K562 (cell line): Measurements from ENCODE around the gene INO80D. TPM values are rescaled to one million over a fixed set of nuclear protein-coding genes. Genes with fewer than 3 reads are reported as not detected.
"Not testable (repeated sequence)": the region's sequence is repeated elsewhere in the genome, so short reads cannot be mapped to it uniquely, and the experiment has no call there.

Source experiments
- ATAC-seq: fragments of 200-7000 bp; cut with Tn5 transposase; 3 replicates; pipeline ENCODE4 v1.9.1; 2020; ENCODE audit warnings: moderate library complexity
- BruUV-seq: library from RNA; stranded (reverse); fragments of 400-500 nt; replicated peaks from 2 replicates; lab custom pipeline; 2021; lab: Mats Ljungman, UMichigan
- CTCF ChIA-PET: fragments of 300-600 bp; formaldehyde crosslinking; extraction: SDS; loops from one replicate; lab custom pipeline; 2021; ENCODE audit warnings: low intra/inter-chr PET ratio; lab: Yijun Ruan, JAX
- POLR2A ChIA-PET: fragments of 300-600, 350-650 bp; sonication (Branson Sonifier 250); formaldehyde crosslinking; extraction: SDS; loops from one replicate; lab custom pipeline; 2021; ENCODE audit warnings: antibody characterized with exemption, inconsistent platforms; lab: Yijun Ruan, JAX
- DNase-seq, 4 experiments: peaks; one replicate each; pipeline versions ENCODE4 v3.0.0 to v3.0.0-alpha.2; 2011 to 2018; ENCODE audit warnings: low spot score in 3 of 4, mixed read lengths in 3 of 4; ENCODE audit errors: extremely low read depth in 1 of 4
- FAIRE-seq: peaks from 2 replicates; lab custom pipeline; 2011; peaks lifted over from hg19 to GRCh38; lab: Jason Lieb, UNC
- H2AFZ ChIP-seq: 2 replicates; pipeline ENCODE4 v1.6.0; 2011; ENCODE audit warnings: low read depth, low read length, control low read depth, inconsistent platforms
- H3K27ac ChIP-seq: fragments of 200-600 bp; 3 replicates; pipeline ENCODE4 v1.8.0; 2011; ENCODE audit warnings: low read depth, mild to moderate bottlenecking, control low read depth, inconsistent platforms, low read length, moderate library complexity, mixed read lengths; ENCODE audit errors: extremely low read depth
- H3K27me3 ChIP-seq, 2 experiments: fragments of 300-600 bp in 1 of 2; 2 replicates in 1 of 2; 3 replicates in 1 of 2; pipeline versions ENCODE4 v1.6.0 to v1.8.0; 2011; ENCODE audit warnings: inconsistent platforms in 2 of 2, low read length in 2 of 2, mild to moderate bottlenecking in 1 of 2, mixed read lengths in 1 of 2, moderate library complexity in 1 of 2; ENCODE audit not compliant: control insufficient read depth in 2 of 2, insufficient read depth in 2 of 2
- H3K36me3 ChIP-seq: fragments of 300-600 bp; 3 replicates; pipeline ENCODE4 v1.8.0; 2011; ENCODE audit warnings: mild to moderate bottlenecking, low read length, inconsistent platforms; ENCODE audit not compliant: control insufficient read depth, insufficient read depth
- H3K4me1 ChIP-seq, 2 experiments: fragments of 200-600 bp in 1 of 2; replicated peaks in 1 of 2; 2 replicates in 1 of 2; 3 replicates in 1 of 2; pipeline versions ENCODE4 v1.5.1 to v1.8.0; 2011; ENCODE audit warnings: inconsistent platforms in 2 of 2, low read length in 2 of 2, mild to moderate bottlenecking in 1 of 2, mixed read lengths in 1 of 2, moderate library complexity in 1 of 2; ENCODE audit not compliant: control insufficient read depth in 2 of 2, insufficient read depth in 2 of 2
- H3K4me2 ChIP-seq: 2 replicates; pipeline ENCODE4 v1.6.1; 2011; ENCODE audit warnings: low read length, control low read depth, inconsistent platforms, mixed read lengths; ENCODE audit not compliant: insufficient read depth
- H3K4me3 ChIP-seq: fragments of 200-600 bp; sonication (generic), shearing (Covaris generic); 2 replicates; pipeline ENCODE4 v1.5.1; 2016; ENCODE audit warnings: control low read depth, inconsistent platforms
- H3K79me2 ChIP-seq: fragments of 200-600 bp; 3 replicates; pipeline ENCODE4 v1.8.0; 2011; ENCODE audit warnings: low read length, inconsistent platforms; ENCODE audit not compliant: control insufficient read depth, insufficient read depth
- H3K9ac ChIP-seq, 2 experiments: 2 replicates each; pipeline versions ENCODE4 v1.6.0 to v1.6.1; 2011; ENCODE audit warnings: low read depth in 2 of 2, low read length in 2 of 2, control low read depth in 1 of 2, inconsistent platforms in 1 of 2, mild to moderate bottlenecking in 1 of 2, mixed read lengths in 1 of 2; ENCODE audit not compliant: insufficient read depth in 1 of 2
- H3K9me1 ChIP-seq: one replicate; pipeline ENCODE4 v1.6.0; 2011; ENCODE audit warnings: inconsistent platforms, mild to moderate bottlenecking, low read length, moderate library complexity; ENCODE audit not compliant: control insufficient read depth, insufficient read depth
- H3K9me3 ChIP-seq: replicated peaks from 2 replicates; pipeline ENCODE4 v1.5.1; 2011; ENCODE audit warnings: low read depth, low read length, inconsistent platforms; ENCODE audit not compliant: control insufficient read depth, insufficient read depth
- H4K20me1 ChIP-seq: replicated peaks from 2 replicates; pipeline ENCODE4 v1.6.1; 2011; ENCODE audit warnings: low read length, inconsistent platforms, mixed read lengths; ENCODE audit not compliant: control insufficient read depth, insufficient read depth
- RBFOX2 ChIP-seq: fragments of 200-400 bp; formaldehyde crosslinking; IDR thresholded peaks from 2 replicates; pipeline ENCODE4 v1.6.1; 2017; ENCODE audit warnings: low read depth, mild to moderate bottlenecking, low read length, moderate library complexity
- TBP ChIP-seq: optimal IDR thresholded peaks from 2 replicates; pipeline ENCODE3; 2011; ENCODE audit warnings: low read depth, low read length, improper control_type of control experiment
- WGBS: fragments of 100-300 bp; shearing (Covaris generic); methylation state at CpG from one replicate; pipeline ENCODE4 v1.1.6; 2016; ENCODE audit warnings: low coverage, mixed read lengths; ENCODE audit not compliant: insufficient coverage; ENCODE audit errors: missing lambda C conversion rate; 5-methylcytosine and 5-hydroxymethylcytosine counted together
- in situ Hi-C: fragments of 300-500 bp; cut with MboI; formaldehyde crosslinking; loops from 4 replicates; pipeline ENCODE4 v1.15.0; 2018; ENCODE audit warnings: inconsistent platforms, mixed read lengths
- intact Hi-C: fragments of 100-400 bp; cut with micrococcal nuclease; formaldehyde crosslinking; loops from 2 replicates; pipeline ENCODE4 v1.14.2; 2022
- polyA plus RNA-seq, 8 experiments: library from polyadenylated mRNA; depleted of rRNA in 4 of 8; stranded (reverse) in 5 of 8; unstranded in 3 of 8; fragments of >200 nt; fragmentation: Nextera tagmentation in 2 of 8; fragmentation: Illumina TruSeq in 1 of 8; extraction: Ambion mirVana in 2 of 8; extraction: Trizol in 1 of 8; gene quantifications; 2 replicates each; pipeline versions ENCODE4 v1.2.1 to v1.2.3, GENCODE V29; 2011 to 2014; ENCODE audit warnings: inconsistent platforms in 1 of 8, missing spikeins in 1 of 8
- total RNA-seq, 7 experiments: library from RNA; depleted of rRNA in 6 of 7; stranded (reverse); fragments of >200 nt in 6 of 7; fragmentation: Illumina TruSeq in 2 of 7; extraction: Trizol in 2 of 7; gene quantifications; 2 replicates each; pipeline versions ENCODE4 v1.2.1 to v1.2.3, GENCODE V29; 2011 to 2021; ENCODE audit warnings: low replicate concordance in 1 of 7

INO80D gene
- total and polyA plus RNA-seq, 9 of the 15 experiments (the other 6 are each of a cell fraction or from before 2014, with no cell fraction given), result 0.64 to 8.1 (median 2.9) TPM

GRCh38 chr2:205988274-205988673 lies 97.7 kb downstream of the INO80D start:
- BruUV-seq, result no TSS peak
- Histone ChIP-seq H3K27ac (no peak overlapping the region), H3K4me3 (no peak overlapping the region), H4K20me1 (no peaks in the 10 kb centered on the region), H3K9ac (no peak overlapping the region), H3K4me2 (no peak overlapping the region), H3K4me1 (no peaks in the 10 kb centered on the region; a peak in 1 of 5 replicates), H2AFZ (no peak overlapping the region), H3K36me3 (no peaks in the 10 kb centered on the region), H3K79me2 (no peaks in the 10 kb centered on the region), H3K9me3 (no peaks in the 10 kb centered on the region), H3K27me3 (no peaks in the 10 kb centered on the region), H3K9me1 (no peaks in the 10 kb centered on the region)
- POLR2A ChIA-PET, result interaction anchor here (0.6 to 1.2 kb wide), 2 partner anchors 10 to 679 kb away, joined by 3 to 4 read pairs; no protein-coding TSS in a partner anchor
- TF ChIP-seq RBFOX2, result no peak
- peak; percentile 36 for TF ChIP-seq TBP
- no peak for DNase-seq
- no peak for FAIRE-seq
- in situ Hi-C loops, result no loop called here
- intact Hi-C loops, result no loop called here
- ATAC-seq, result no peak; the same call in 2 of the 3 replicates
- CTCF ChIA-PET, result no interaction called here
- 53% methylated on average over 5 of the region's 6 CpGs for WGBS

GRCh38 chr2:205986334-205986733 lies 99.6 kb downstream of the INO80D start:
- H3K9me1 ChIP-seq, DNase-seq, H3K79me2 ChIP-seq, ATAC-seq, H3K9me3 ChIP-seq, BruUV-seq, H3K27me3 ChIP-seq, H3K9ac ChIP-seq, in situ Hi-C loops, POLR2A ChIA-PET, H3K4me3 ChIP-seq, H3K36me3 ChIP-seq, CTCF ChIA-PET, intact Hi-C loops, H3K27ac ChIP-seq, H2AFZ ChIP-seq, FAIRE-seq, H3K4me1 ChIP-seq, H4K20me1 ChIP-seq, H3K4me2 ChIP-seq: not testable (repeated sequence)
- WGBS, result 67% methylated on average over 9 of the region's 9 CpGs
